Islet of Langerhans (tissue), 1 donor: ENCODE measurements around the gene TBC1D22B.

Source experiments
- FAIRE-seq: peaks from one replicate; lab custom pipeline; 2011; peaks lifted over from hg19 to GRCh38; lab: Jason Lieb, UNC

TBC1D22B gene

GRCh38 chr6:37357288-37357687, 99.7 kb downstream of the TBC1D22B start:
- FAIRE-seq, result no peak

GRCh38 chr6:37357860-37358259, 100.3 kb downstream of the TBC1D22B start:
- no peak for FAIRE-seq

- no peak for FAIRE-seq
Observed at GRCh38 chr6:37359039-37359438, 101.5 kb downstream of the TBC1D22B start.

- FAIRE-seq, result no peak
Observed at GRCh38 chr6:37362101-37362828, 104.7 kb downstream of the TBC1D22B start.

- FAIRE-seq, result peak; percentile 38
Observed at GRCh38 chr6:37365791-37366190, 108.2 kb downstream of the TBC1D22B start.

- FAIRE-seq, result peak; percentile 98
Observed at GRCh38 chr6:37366910-37367309, 109.3 kb downstream of the TBC1D22B start.

GRCh38 chr6:37368961-37369320, 111.4 kb downstream of the TBC1D22B start:
- no peak for FAIRE-seq

- no peak for FAIRE-seq
Observed at GRCh38 chr6:37369321-37370201, 112.0 kb downstream of the TBC1D22B start.

- FAIRE-seq, result no peak
Observed at GRCh38 chr6:37371154-37372083, 113.8 kb downstream of the TBC1D22B start.

GRCh38 chr6:37372116-37372515, 114.5 kb downstream of the TBC1D22B start:
- no peak for FAIRE-seq

GRCh38 chr6:37373822-37374471, 116.4 kb downstream of the TBC1D22B start:
- no peak for FAIRE-seq

- no peak for FAIRE-seq
Observed at GRCh38 chr6:37375376-37375775, 117.8 kb downstream of the TBC1D22B start.

GRCh38 chr6:37376078-37376743, 118.6 kb downstream of the TBC1D22B start:
- FAIRE-seq, result no peak

GRCh38 chr6:37381579-37381978, 124.0 kb downstream of the TBC1D22B start:
- peak; percentile 36 for FAIRE-seq
